ENCODE data around the gene NUDT2. TPM values are rescaled to one million over a fixed set of nuclear protein-coding genes. Genes with fewer than 3 reads are reported as not detected.

NUDT2 gene
- total and polyA plus RNA-seq, 4 donors = 22.2 to 30.2 (median 26.5) TPM

- peaks cover 13% of the 10 kb centered on the region for H3K27me3 ChIP-seq (ENCODE audit: control insufficient read depth, insufficient read depth, low read length)
- no peaks in the 10 kb centered on the region for H3K9me3 ChIP-seq (ENCODE audit: control insufficient read depth, insufficient read depth, low read length)
- H3K4me3 ChIP-seq (ENCODE audit: low read depth, low read length) = peak overlapping the region; percentile 65
- H3K36me3 ChIP-seq (ENCODE audit: control insufficient read depth, insufficient read depth, low read length) = no peaks in the 10 kb centered on the region
- 7% methylated on average over 7 of the region's 17 CpGs for WGBS (ENCODE audit: insufficient coverage)
- H3K27ac ChIP-seq (ENCODE audit: low read depth, low read length) = peak overlapping the region; percentile 43
- peaks cover 46% of the 10 kb centered on the region for H3K4me1 ChIP-seq (ENCODE audit: control insufficient read depth, insufficient read depth, low read length)
- peak in 2 of 6 donors; percentile 61 to 71 for DNase-seq (ENCODE audit: low read depth in 4 of 6, low spot score in 6 of 6)
These were observed 52.0 kb downstream of the NUDT2 start for GRCh38 chr9:34381323-34381722.

- Histone ChIP-seq H3K27ac (ENCODE audit: low read depth, low read length) (no peak overlapping the region), H3K27me3 (ENCODE audit: control insufficient read depth, insufficient read depth, low read length) (peaks cover 13% of the 10 kb centered on the region), H3K36me3 (ENCODE audit: control insufficient read depth, insufficient read depth, low read length) (no peaks in the 10 kb centered on the region), H3K4me3 (ENCODE audit: low read depth, low read length) (no peak overlapping the region), H3K4me1 (ENCODE audit: control insufficient read depth, insufficient read depth, low read length) (peaks cover 39% of the 10 kb centered on the region), H3K9me3 (ENCODE audit: control insufficient read depth, insufficient read depth, low read length) (no peaks in the 10 kb centered on the region)
- DNase-seq (ENCODE audit: low read depth in 4 of 6, low spot score in 6 of 6) = no peak
- 93% methylated on average over 4 of the region's 5 CpGs for WGBS (ENCODE audit: insufficient coverage)
These were observed 52.7 kb downstream of the NUDT2 start for GRCh38 chr9:34382054-34382453.

- Histone ChIP-seq H3K27ac (ENCODE audit: low read depth, low read length) (no peak overlapping the region), H3K9me3 (ENCODE audit: control insufficient read depth, insufficient read depth, low read length) (no peaks in the 10 kb centered on the region), H3K27me3 (ENCODE audit: control insufficient read depth, insufficient read depth, low read length) (peaks cover 13% of the 10 kb centered on the region), H3K36me3 (ENCODE audit: control insufficient read depth, insufficient read depth, low read length) (no peaks in the 10 kb centered on the region), H3K4me1 (ENCODE audit: control insufficient read depth, insufficient read depth, low read length) (peaks cover 33% of the 10 kb centered on the region), H3K4me3 (ENCODE audit: low read depth, low read length) (no peak overlapping the region)
- DNase-seq (ENCODE audit: low read depth in 4 of 6, low spot score in 6 of 6) = no peak
- WGBS (ENCODE audit: insufficient coverage) = 91% methylated on average over 3 of the region's 3 CpGs
These were observed 53.5 kb downstream of the NUDT2 start for GRCh38 chr9:34382879-34383278.

GRCh38 chr9:34383904-34384303 is 54.5 kb downstream of the NUDT2 start:
- DNase-seq (ENCODE audit: low read depth in 4 of 6, low spot score in 6 of 6) = no peak
- H3K4me1 ChIP-seq (ENCODE audit: control insufficient read depth, insufficient read depth, low read length) = peaks cover 33% of the 10 kb centered on the region
- peaks cover 13% of the 10 kb centered on the region for H3K27me3 ChIP-seq (ENCODE audit: control insufficient read depth, insufficient read depth, low read length)
- H3K36me3 ChIP-seq (ENCODE audit: control insufficient read depth, insufficient read depth, low read length) = no peaks in the 10 kb centered on the region
- H3K4me3 ChIP-seq (ENCODE audit: low read depth, low read length) = no peak overlapping the region
- H3K9me3 ChIP-seq (ENCODE audit: control insufficient read depth, insufficient read depth, low read length) = no peaks in the 10 kb centered on the region
- no peak overlapping the region for H3K27ac ChIP-seq (ENCODE audit: low read depth, low read length)
- 83% methylated on average over 4 of the region's 4 CpGs for WGBS (ENCODE audit: insufficient coverage)

GRCh38 chr9:34384368-34385165 is 55.2 kb downstream of the NUDT2 start:
- 94% methylated on average over 2 of the region's 7 CpGs for WGBS (ENCODE audit: insufficient coverage)
- H3K27me3 ChIP-seq (ENCODE audit: control insufficient read depth, insufficient read depth, low read length) = peaks cover 13% of the 10 kb centered on the region
- no peaks in the 10 kb centered on the region for H3K9me3 ChIP-seq (ENCODE audit: control insufficient read depth, insufficient read depth, low read length)
- H3K4me3 ChIP-seq (ENCODE audit: low read depth, low read length) = no peak overlapping the region
- peak in 1 of 6 donors; percentile 27 for DNase-seq (ENCODE audit: low read depth in 4 of 6, low spot score in 6 of 6)
- no peaks in the 10 kb centered on the region for H3K36me3 ChIP-seq (ENCODE audit: control insufficient read depth, insufficient read depth, low read length)
- peaks cover 29% of the 10 kb centered on the region for H3K4me1 ChIP-seq (ENCODE audit: control insufficient read depth, insufficient read depth, low read length)
- H3K27ac ChIP-seq (ENCODE audit: low read depth, low read length) = no peak overlapping the region

GRCh38 chr9:34385561-34386230 is 56.3 kb downstream of the NUDT2 start:
- no peak for DNase-seq (ENCODE audit: low read depth in 4 of 6, low spot score in 6 of 6)
- Histone ChIP-seq H3K4me3 (ENCODE audit: low read depth, low read length) (no peak overlapping the region), H3K36me3 (ENCODE audit: control insufficient read depth, insufficient read depth, low read length) (no peaks in the 10 kb centered on the region), H3K27me3 (ENCODE audit: control insufficient read depth, insufficient read depth, low read length) (peaks cover 6% of the 10 kb centered on the region), H3K9me3 (ENCODE audit: control insufficient read depth, insufficient read depth, low read length) (no peaks in the 10 kb centered on the region), H3K4me1 (ENCODE audit: control insufficient read depth, insufficient read depth, low read length) (peaks cover 18% of the 10 kb centered on the region), H3K27ac (ENCODE audit: low read depth, low read length) (no peak overlapping the region)
- WGBS (ENCODE audit: insufficient coverage) = 83% methylated on average over 6 of the region's 6 CpGs

- Histone ChIP-seq H3K4me3 (ENCODE audit: low read depth, low read length) (no peak overlapping the region), H3K4me1 (ENCODE audit: control insufficient read depth, insufficient read depth, low read length) (peaks cover 8% of the 10 kb centered on the region), H3K9me3 (ENCODE audit: control insufficient read depth, insufficient read depth, low read length) (no peaks in the 10 kb centered on the region), H3K36me3 (ENCODE audit: control insufficient read depth, insufficient read depth, low read length) (no peaks in the 10 kb centered on the region), H3K27ac (ENCODE audit: low read depth, low read length) (no peak overlapping the region), H3K27me3 (ENCODE audit: control insufficient read depth, insufficient read depth, low read length) (no peaks in the 10 kb centered on the region)
- WGBS (ENCODE audit: insufficient coverage) = 93% methylated on average over 2 of the region's 3 CpGs
- no peak for DNase-seq (ENCODE audit: low read depth in 4 of 6, low spot score in 6 of 6)
These were observed 57.3 kb downstream of the NUDT2 start for GRCh38 chr9:34386656-34387055.

GRCh38 chr9:34387239-34387638 is 57.9 kb downstream of the NUDT2 start:
- peaks cover 2% of the 10 kb centered on the region for H3K4me1 ChIP-seq (ENCODE audit: control insufficient read depth, insufficient read depth, low read length)
- H3K27me3 ChIP-seq (ENCODE audit: control insufficient read depth, insufficient read depth, low read length) = no peaks in the 10 kb centered on the region
- no peaks in the 10 kb centered on the region for H3K9me3 ChIP-seq (ENCODE audit: control insufficient read depth, insufficient read depth, low read length)
- no peak for DNase-seq (ENCODE audit: low read depth in 4 of 6, low spot score in 6 of 6)
- no peaks in the 10 kb centered on the region for H3K36me3 ChIP-seq (ENCODE audit: control insufficient read depth, insufficient read depth, low read length)
- H3K27ac ChIP-seq (ENCODE audit: low read depth, low read length) = no peak overlapping the region
- H3K4me3 ChIP-seq (ENCODE audit: low read depth, low read length) = no peak overlapping the region
- no CpG with 5 or more reads among the region's 4 CpGs for WGBS (ENCODE audit: insufficient coverage)

GRCh38 chr9:34392511-34392910 is 63.1 kb downstream of the NUDT2 start:
- Histone ChIP-seq H3K4me1 (ENCODE audit: control insufficient read depth, insufficient read depth, low read length) (no peaks in the 10 kb centered on the region), H3K4me3 (ENCODE audit: low read depth, low read length) (no peak overlapping the region), H3K27ac (ENCODE audit: low read depth, low read length) (no peak overlapping the region), H3K27me3 (ENCODE audit: control insufficient read depth, insufficient read depth, low read length) (no peaks in the 10 kb centered on the region), H3K9me3 (ENCODE audit: control insufficient read depth, insufficient read depth, low read length) (no peaks in the 10 kb centered on the region), H3K36me3 (ENCODE audit: control insufficient read depth, insufficient read depth, low read length) (peaks cover 4% of the 10 kb centered on the region)
- DNase-seq (ENCODE audit: low read depth in 4 of 6, low spot score in 6 of 6) = no peak
- no CpG with 5 or more reads among the region's 1 CpG for WGBS (ENCODE audit: insufficient coverage)
